Measurements from ENCODE around the gene DERL3.

The DERL3 gene

GRCh38 chr22:23841736-23842445, 3.1 kb upstream of the DERL3 start:
- Histone ChIP-seq H3K4me1 (ENCODE audit: insufficient read depth, low read length) (peaks cover 23% of the 10 kb centered on the region), H2AFZ (ENCODE audit: low read depth, low read length) (no peak overlapping the region), H3K36me3 (ENCODE audit: insufficient read depth, low read length) (no peaks in the 10 kb centered on the region), H3K27me3 (ENCODE audit: insufficient read depth, low read length) (no peaks in the 10 kb centered on the region), H3K4me3 (ENCODE audit: low read length) (no peak overlapping the region), H3K9me3 (ENCODE audit: low read length) (no peaks in the 10 kb centered on the region)

DNA sequence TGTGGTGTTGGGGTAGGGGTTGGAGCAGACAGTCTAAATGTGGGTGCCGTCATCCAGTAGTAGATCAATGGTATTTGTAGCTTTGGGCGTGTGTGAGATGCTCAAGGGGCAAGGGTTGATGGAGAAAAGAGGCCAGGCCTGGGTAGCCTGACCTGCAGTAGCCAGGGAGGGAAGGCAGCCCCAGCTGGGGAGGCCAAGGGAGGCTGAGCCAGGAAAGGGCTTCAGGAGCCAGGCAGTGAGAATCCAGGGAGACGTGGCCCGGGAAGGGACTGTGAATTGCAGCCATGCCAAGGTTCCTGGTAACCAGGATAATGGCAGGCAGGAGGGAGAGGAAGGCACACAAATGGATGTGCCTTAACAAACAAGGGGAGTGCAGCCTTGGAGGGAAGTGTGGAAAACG, 2.5 kb upstream of the DERL3 start:
- H3K27me3 ChIP-seq (ENCODE audit: insufficient read depth, low read length) = no peaks in the 10 kb centered on the region
- no peaks in the 10 kb centered on the region for H3K36me3 ChIP-seq (ENCODE audit: insufficient read depth, low read length)
- peaks cover 17% of the 10 kb centered on the region for H3K4me1 ChIP-seq (ENCODE audit: insufficient read depth, low read length)
- no peak overlapping the region for H3K4me3 ChIP-seq (ENCODE audit: low read length)
- H3K9me3 ChIP-seq (ENCODE audit: low read length) = no peaks in the 10 kb centered on the region
- H2AFZ ChIP-seq (ENCODE audit: low read depth, low read length) = no peak overlapping the region

GRCh38 chr22:23840026-23840425, 1.2 kb upstream of the DERL3 start:
- H3K9me3 ChIP-seq (ENCODE audit: low read length) = no peaks in the 10 kb centered on the region
- H3K36me3 ChIP-seq (ENCODE audit: insufficient read depth, low read length) = peaks cover 12% of the 10 kb centered on the region
- H2AFZ ChIP-seq (ENCODE audit: low read depth, low read length) = no peak overlapping the region
- no peaks in the 10 kb centered on the region for H3K27me3 ChIP-seq (ENCODE audit: insufficient read depth, low read length)
- peaks cover 15% of the 10 kb centered on the region for H3K4me1 ChIP-seq (ENCODE audit: insufficient read depth, low read length)
- no peak overlapping the region for H3K4me3 ChIP-seq (ENCODE audit: low read length)

- H3K4me1 ChIP-seq (ENCODE audit: insufficient read depth, low read length) = peaks cover 15% of the 10 kb centered on the region
Measured at GRCh38 chr22:23837911-23838680, 710 bp downstream of the DERL3 start.

DNA sequence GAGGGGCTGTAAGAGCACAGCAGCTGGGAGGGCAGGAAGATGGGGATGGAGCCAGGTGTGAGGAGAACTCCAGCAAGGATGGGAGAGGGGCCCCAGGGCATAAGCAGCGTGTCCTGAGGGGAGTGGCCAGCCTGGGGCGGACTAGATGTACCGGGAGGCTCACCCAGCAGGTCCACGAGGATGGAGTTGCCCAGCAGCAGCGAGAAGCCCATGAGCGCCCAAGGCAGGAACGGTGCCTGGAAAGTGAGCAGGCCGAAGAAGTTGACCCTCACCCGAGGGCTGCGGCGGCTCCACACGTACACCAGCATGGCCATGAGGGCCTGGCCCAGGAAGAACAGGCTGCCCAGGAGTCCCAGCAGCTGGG, 1.3 kb downstream of the DERL3 start:
- Histone ChIP-seq H3K4me3 (ENCODE audit: low read length) (no peak overlapping the region), H2AFZ (ENCODE audit: low read depth, low read length) (no peak overlapping the region), H3K4me1 (ENCODE audit: insufficient read depth, low read length) (peaks cover 15% of the 10 kb centered on the region), H3K27me3 (ENCODE audit: insufficient read depth, low read length) (no peaks in the 10 kb centered on the region), H3K9me3 (ENCODE audit: low read length) (no peaks in the 10 kb centered on the region), H3K36me3 (ENCODE audit: insufficient read depth, low read length) (peaks cover 34% of the 10 kb centered on the region)

More at GRCh38 chr22:23837911-23838680, 710 bp downstream of the DERL3 start:
- H3K36me3 ChIP-seq (ENCODE audit: insufficient read depth, low read length) = peaks cover 29% of the 10 kb centered on the region
- H2AFZ ChIP-seq (ENCODE audit: low read depth, low read length) = no peak overlapping the region
- H3K9me3 ChIP-seq (ENCODE audit: low read length) = no peaks in the 10 kb centered on the region
- peak overlapping the region; percentile 66 for H3K4me3 ChIP-seq (ENCODE audit: low read length)
- no peaks in the 10 kb centered on the region for H3K27me3 ChIP-seq (ENCODE audit: insufficient read depth, low read length)

- no peak overlapping the region for H3K4me3 ChIP-seq (ENCODE audit: low read length)
- H2AFZ ChIP-seq (ENCODE audit: low read depth, low read length) = no peak overlapping the region
- H3K4me1 ChIP-seq (ENCODE audit: insufficient read depth, low read length) = peaks cover 12% of the 10 kb centered on the region
- no peaks in the 10 kb centered on the region for H3K9me3 ChIP-seq (ENCODE audit: low read length)
- H3K36me3 ChIP-seq (ENCODE audit: insufficient read depth, low read length) = peaks cover 39% of the 10 kb centered on the region
- H3K27me3 ChIP-seq (ENCODE audit: insufficient read depth, low read length) = no peaks in the 10 kb centered on the region
Measured at GRCh38 chr22:23836692-23837495, 1.9 kb downstream of the DERL3 start.

DNA sequence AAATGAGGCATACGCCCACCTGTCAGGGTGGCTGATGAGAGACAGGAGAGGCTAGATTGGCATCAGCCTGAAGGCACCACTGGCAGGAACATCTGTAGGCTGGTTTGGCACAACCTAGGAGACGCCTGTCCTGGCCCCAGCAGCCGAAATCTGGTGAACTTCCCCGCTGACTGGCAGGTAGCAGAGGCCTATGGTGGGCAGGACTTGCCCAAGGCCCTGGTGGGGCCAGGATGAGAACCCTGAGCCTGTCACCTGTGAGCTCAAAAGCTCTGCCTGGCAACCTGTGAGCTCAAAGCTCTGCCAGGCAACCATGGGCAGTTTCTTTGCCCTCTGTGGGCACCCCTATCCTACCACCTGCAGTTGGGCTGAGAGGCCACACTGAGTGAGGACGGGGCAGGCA, 2.5 kb downstream of the DERL3 start:
- peaks cover 12% of the 10 kb centered on the region for H3K4me1 ChIP-seq (ENCODE audit: insufficient read depth, low read length)
- no peaks in the 10 kb centered on the region for H3K27me3 ChIP-seq (ENCODE audit: insufficient read depth, low read length)
- H3K36me3 ChIP-seq (ENCODE audit: insufficient read depth, low read length) = peaks cover 45% of the 10 kb centered on the region

DNA sequence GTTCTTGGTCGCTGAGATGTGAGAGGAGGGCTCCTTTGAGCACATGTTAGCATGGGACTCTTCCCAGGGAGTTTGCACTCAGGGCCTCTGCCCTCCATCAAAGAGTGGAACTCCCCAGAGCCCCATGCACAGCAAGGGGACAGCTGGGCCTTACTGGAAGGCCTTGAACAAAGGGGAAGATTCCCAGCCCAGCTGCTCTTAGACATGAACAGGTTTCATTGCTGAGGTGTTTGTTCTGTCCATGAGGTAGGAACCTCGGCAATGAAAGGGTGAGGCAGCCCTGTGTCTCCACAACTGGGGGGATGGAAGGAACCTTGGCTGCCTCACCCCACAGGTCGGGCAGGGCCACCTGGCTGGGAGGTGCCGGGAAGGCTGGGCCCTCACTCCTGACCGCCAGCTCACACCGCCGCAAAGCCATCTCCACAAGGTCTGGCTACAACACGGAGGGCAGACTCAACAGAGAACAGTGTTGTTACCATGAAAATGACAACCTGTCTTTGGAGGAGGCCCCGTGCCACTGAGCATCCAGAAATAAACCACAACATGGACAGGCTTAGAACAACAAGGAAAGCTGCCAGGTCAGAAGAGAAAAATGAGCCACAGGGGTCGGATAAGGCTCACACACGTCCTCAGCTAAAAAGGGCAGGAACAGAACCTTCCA, 3.2 kb downstream of the DERL3 start:
- Histone ChIP-seq H3K4me1 (ENCODE audit: insufficient read depth, low read length) (peaks cover 12% of the 10 kb centered on the region), H3K36me3 (ENCODE audit: insufficient read depth, low read length) (peaks cover 49% of the 10 kb centered on the region), H2AFZ (ENCODE audit: low read depth, low read length) (no peak overlapping the region), H3K27me3 (ENCODE audit: insufficient read depth, low read length) (no peaks in the 10 kb centered on the region), H3K9me3 (ENCODE audit: low read length) (no peaks in the 10 kb centered on the region), H3K4me3 (ENCODE audit: low read length) (no peak overlapping the region)

More for the DNA sequence above, 2.5 kb downstream of the DERL3 start:
- no peak overlapping the region for H3K4me3 ChIP-seq (ENCODE audit: low read length)
- H2AFZ ChIP-seq (ENCODE audit: low read depth, low read length) = no peak overlapping the region
- H3K9me3 ChIP-seq (ENCODE audit: low read length) = no peaks in the 10 kb centered on the region

DNA sequence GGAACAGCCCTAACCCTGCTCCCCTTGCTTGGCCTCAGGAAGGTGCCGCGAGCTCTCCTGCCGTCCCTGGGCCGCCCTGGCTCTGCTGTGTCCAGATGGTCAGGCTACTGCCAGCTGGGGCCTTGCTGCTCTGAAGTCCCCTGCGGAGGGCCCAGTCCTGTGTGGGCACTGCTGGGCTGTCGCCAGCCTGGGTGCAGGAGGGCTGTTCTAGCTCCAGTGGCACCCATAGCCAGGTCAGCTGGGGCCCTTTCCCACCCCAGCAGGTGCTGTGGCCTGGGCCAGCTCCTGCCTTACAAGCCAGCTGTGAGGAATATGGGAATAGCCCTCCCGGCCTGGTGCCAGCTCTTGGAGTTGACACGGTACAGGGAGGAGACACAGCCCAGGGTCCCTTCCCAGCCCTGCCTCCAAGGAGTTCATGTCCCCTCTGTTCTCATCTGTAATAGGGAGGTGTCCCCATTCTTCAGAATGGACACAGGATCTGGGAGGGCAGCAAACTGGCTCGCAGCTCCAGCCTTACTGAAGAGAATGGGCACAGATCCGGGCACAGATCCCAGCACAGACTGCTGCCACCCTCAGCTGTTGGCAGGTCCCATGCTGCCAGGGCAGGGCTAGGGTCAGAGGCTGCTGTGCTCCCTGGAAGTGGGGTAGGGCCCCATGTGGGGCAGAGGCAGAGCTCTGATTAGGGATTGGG, 3.9 kb downstream of the DERL3 start:
- H2AFZ ChIP-seq (ENCODE audit: low read depth, low read length) = no peak overlapping the region
- H3K4me3 ChIP-seq (ENCODE audit: low read length) = no peak overlapping the region
- H3K9me3 ChIP-seq (ENCODE audit: low read length) = no peaks in the 10 kb centered on the region
- H3K36me3 ChIP-seq (ENCODE audit: insufficient read depth, low read length) = peaks cover 53% of the 10 kb centered on the region
- no peaks in the 10 kb centered on the region for H3K27me3 ChIP-seq (ENCODE audit: insufficient read depth, low read length)
- H3K4me1 ChIP-seq (ENCODE audit: insufficient read depth, low read length) = peaks cover 12% of the 10 kb centered on the region

GRCh38 chr22:23834406-23834792, 4.4 kb downstream of the DERL3 start:
- Histone ChIP-seq H3K36me3 (ENCODE audit: insufficient read depth, low read length) (peaks cover 58% of the 10 kb centered on the region), H3K27me3 (ENCODE audit: insufficient read depth, low read length) (no peaks in the 10 kb centered on the region), H2AFZ (ENCODE audit: low read depth, low read length) (no peak overlapping the region), H3K4me3 (ENCODE audit: low read length) (no peak overlapping the region), H3K9me3 (ENCODE audit: low read length) (no peaks in the 10 kb centered on the region), H3K4me1 (ENCODE audit: insufficient read depth, low read length) (peaks cover 12% of the 10 kb centered on the region)

DNA sequence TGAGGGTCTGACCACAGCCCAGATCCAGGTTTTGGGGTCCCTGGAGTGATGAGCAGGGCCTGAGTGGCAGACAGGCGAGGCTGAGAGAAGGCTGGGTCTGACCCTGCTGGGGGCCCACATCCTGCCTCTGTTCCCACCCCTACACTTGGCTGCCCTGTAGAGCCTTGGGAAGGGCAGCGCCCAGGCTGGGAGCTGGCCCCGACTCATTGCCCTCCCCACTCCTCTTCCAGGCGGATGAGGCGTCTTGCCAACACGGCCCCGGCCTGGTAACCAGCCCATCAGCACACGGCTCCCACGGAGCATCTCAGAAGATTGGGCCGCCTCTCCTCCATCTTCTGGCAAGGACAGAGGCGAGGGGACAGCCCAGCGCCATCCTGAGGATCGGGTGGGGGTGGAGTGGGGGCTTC, 4.9 kb downstream of the DERL3 start:
- Histone ChIP-seq H2AFZ (ENCODE audit: low read depth, low read length) (no peak overlapping the region), H3K9me3 (ENCODE audit: low read length) (no peaks in the 10 kb centered on the region), H3K27me3 (ENCODE audit: insufficient read depth, low read length) (no peaks in the 10 kb centered on the region), H3K4me3 (ENCODE audit: low read length) (no peak overlapping the region), H3K4me1 (ENCODE audit: insufficient read depth, low read length) (peaks cover 12% of the 10 kb centered on the region), H3K36me3 (ENCODE audit: insufficient read depth, low read length) (peaks cover 62% of the 10 kb centered on the region)

DNA sequence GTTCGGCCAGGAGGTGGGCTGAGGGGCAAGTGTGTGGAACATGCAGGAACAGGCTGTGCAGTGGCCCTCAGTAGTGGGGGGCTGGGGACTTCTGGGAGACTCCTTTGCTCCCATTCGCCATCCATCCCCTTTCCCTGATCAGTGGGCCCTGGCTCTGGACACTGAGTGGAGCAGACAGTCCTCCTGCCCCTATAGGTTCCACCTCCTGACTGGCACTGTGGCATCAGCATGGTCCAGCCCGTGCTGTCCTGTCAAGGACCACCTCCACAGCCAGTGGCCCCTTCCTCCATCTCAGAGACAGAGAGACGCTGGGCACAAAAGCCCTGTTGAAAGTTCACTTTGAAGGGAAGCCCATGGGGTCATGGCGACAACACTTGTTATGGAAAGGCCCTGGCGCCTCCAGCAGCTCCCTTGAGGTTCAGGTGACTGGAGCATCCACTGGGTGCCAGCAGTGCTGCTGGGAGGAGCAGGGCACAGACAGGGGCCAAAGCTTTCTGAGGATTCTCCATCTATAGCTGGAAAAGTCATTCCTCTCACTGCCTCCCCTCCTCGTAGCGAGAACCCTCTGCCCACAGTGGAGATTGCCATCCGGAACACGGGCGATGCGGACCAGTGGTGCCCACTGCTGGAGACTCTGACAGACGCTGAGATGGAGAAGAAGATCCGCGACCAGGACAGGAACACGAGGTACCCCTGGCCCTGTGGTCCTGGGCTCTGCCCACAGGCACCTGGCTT, 5.6 kb downstream of the DERL3 start:
- Histone ChIP-seq H3K4me3 (ENCODE audit: low read length) (no peak overlapping the region), H3K36me3 (ENCODE audit: insufficient read depth, low read length) (peaks cover 69% of the 10 kb centered on the region), H2AFZ (ENCODE audit: low read depth, low read length) (no peak overlapping the region), H3K27me3 (ENCODE audit: insufficient read depth, low read length) (no peaks in the 10 kb centered on the region), H3K9me3 (ENCODE audit: low read length) (no peaks in the 10 kb centered on the region), H3K4me1 (ENCODE audit: insufficient read depth, low read length) (peaks cover 11% of the 10 kb centered on the region)
